CD4-positive, alpha-beta T cell treated with Interleukin-4 for 1 hour (primary cell): Measurements from ENCODE around the gene RTL10.

ENCODE experiments used
- DNase-seq, 2 donors: peaks; one replicate each; pipeline ENCODE4 v3.0.0-alpha.2; 2020 to 2022

RTL10 gene

GRCh38 chr22:19875531-19876313, 21.0 kb upstream of the RTL10 start:
- DNase-seq, result peak in 1 of 2 donors; percentile 7

- DNase-seq, result no peak
These were observed 20.4 kb upstream of the RTL10 start for GRCh38 chr22:19875061-19875530.

DNA sequence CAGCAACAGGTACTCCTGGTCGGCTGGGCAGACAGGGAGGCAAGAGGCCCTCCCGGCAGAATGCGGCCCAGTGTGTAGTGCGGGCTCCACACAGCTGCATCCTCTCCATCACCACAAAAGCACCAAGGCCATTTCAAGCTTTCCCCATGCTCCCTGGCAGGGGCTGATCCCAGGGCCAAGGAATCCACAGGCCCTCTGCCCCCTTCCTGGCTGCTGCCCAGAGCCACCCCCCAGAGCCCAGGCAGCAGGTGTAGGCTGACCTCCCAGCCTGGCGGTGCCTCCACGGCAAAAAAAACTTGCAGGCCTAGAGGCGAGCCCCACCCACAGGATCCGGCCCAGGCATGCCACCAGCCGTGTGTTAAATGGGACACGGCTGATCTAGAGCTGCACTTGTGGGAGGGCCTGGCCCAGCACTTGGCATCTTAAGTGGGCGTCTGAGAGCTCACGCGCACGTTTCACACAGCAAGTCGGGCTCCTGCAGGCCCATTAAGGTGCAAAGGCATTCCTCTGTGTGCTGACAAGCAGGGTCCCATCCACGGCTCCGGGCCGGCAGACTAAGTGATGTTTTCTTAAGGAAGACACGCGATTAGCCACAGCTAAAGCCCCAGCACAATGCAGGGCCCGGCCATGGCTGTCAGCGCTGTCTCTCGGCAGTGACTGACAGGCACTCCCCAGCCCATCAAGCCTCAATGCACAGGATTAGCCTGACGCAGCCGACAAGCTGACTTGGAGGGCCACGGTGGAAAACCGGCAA, 19.8 kb upstream of the RTL10 start:
- DNase-seq, result peak in 1 of 2 donors; percentile 27

DNA sequence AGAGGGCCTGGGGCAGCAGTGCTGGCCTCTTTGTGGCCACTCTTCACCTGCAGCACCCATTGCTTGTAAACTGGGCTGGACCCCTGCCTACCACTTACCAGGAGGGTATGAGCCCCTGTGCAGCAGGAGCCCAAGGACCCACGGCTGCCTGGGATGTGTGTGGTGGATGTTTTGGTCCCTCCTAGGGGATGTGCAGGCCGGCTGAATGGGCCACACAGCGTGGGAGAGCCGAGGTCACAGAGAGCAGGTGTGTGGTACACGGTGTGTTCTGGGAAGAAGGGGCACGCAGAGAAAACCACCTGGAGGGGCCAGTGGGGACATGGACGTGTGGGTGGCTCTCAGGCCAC, 19.3 kb upstream of the RTL10 start:
- no peak for DNase-seq

DNA sequence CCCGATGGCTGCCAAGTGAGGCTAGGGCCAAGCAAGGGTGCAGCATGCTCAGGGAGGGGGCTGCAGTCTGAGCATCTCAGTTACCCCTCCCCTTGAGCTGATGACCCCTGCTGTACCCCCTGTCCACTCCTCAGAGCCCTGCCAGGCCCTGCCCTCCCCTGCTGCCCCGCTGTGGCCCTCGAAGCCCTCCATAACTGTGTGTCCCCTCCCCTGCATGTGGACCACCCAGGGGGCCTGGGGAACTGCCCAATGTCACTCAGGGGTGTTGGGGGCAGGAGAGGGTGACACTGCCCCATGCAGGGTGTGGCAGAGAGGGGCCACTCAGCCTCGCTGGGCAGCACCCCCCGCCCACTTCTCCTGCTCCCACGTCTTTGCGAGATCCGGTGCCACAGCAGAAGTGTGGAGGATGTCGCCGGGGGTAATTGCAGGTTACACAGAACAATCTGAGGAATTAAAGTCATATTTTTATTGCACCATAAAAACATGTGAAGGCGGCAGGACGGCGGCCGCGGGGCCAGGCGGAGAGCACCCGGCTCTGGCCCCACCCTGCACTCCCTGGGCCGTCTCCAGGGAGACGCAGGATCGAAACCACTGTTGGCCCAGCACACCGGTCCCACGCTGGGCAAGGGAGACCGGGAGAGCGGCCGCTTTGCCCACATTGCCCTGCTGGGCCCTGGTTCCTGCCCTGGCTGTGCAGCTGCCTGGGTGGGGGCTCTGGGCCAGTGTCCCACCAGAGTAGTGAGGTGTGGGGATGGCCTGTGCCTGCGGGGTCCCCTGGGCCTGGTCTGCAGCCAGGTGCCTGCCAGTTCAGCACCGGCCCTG, 18.7 kb upstream of the RTL10 start:
- no peak for DNase-seq

DNA sequence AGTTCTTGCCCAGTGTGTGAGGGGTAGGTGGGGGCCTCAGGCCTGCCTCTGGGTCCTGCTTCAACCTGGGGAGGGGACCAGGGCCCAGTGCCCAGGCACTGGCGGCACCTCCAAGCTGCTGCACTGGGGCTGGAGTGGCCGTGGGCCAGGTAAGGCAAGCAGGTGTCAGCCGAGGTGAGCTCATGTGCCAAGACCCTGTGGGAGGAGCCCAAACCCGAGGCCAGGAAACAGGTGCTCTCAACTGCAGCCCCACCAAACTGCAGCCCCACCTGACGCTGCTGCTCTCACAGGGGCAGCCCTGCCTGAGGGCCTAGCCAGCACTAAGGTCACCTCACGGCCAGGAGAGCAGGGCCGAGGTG, 18.1 kb upstream of the RTL10 start:
- peak in 1 of 2 donors; percentile 9 for DNase-seq

- DNase-seq, result peak in 1 of 2 donors; percentile 10
These were observed 17.4 kb upstream of the RTL10 start for GRCh38 chr22:19871845-19872778.

- DNase-seq, result peak in 1 of 2 donors; percentile 6
These were observed 16.6 kb upstream of the RTL10 start for GRCh38 chr22:19871023-19871844.

DNA sequence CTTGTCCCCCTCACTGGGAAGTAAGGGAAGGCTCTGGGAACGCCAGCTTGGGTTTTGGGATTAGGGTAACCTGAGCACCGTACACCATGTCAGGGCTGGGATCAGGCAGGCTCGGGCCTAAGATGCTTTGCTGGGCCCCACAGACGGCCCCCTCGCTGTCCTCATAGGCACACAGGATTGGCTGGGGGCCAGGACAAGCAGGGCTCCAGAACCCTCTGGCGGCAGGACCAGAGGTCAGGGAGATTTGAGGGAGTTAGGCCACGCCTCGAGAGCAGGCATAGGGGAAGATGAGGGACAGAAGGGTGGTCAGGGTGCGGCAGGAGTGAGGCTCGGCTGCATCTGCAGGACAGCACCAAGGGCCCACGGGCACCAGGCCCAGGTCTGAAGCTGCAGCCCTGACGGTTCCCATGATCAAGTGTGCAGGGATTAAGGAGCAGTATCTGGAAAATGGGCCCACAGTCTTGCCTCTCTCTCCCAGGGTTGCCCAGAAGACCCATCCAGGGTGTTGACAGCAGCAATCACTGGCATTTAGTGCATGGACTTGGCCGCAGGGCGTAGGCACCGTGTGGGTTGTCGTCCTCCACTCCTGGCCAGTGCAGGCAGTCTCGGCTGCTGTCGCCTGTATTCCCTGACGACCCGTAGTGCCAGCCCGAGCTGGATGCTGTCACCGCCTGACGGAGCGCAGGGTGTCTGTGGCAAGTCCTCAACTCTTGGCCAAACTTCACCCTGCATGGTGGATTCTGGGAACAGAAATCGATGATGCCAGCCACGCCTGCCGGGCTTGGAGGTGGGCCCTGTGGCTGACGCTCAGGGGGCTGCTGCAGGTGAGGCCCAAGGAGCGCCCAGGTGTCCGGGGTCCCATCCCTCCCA, 15.7 kb upstream of the RTL10 start:
- DNase-seq, result peak in 1 of 2 donors; percentile 10

GRCh38 chr22:19869497-19870152, 15.0 kb upstream of the RTL10 start:
- no peak for DNase-seq

DNA sequence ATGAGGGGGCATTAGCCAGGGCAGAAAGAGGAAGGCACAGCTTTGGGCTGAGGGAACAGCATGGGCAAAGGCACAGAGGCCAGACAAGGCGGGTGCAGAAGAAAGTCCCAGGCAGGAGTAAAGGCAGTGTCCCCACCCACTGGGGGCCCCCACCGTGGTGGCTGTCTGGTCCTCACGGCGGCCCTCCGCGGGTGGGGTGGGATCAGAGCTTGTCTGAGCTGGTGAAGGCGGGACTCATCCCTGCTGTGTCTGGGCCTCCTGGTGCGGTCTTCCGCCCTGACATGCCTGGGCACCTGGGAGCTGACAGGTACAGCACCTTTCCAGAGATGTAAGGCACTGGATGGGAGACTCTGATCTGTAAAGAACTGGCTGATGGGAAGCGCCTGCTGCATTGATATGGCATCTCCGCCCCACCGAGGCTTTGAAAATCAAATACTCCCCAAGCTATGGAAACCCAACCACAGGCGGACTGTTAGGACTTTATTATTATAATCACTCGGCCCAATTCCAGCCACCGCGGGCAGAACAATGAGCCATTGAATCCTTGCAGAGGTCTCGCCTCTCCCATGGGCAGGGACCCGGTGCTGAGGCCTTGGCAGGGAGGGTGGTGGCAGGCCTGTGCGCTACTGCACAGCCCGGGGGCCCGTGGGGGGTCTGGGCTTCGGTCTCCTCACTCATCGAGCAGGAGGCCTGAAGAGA, 14.2 kb upstream of the RTL10 start:
- DNase-seq, result peak in 1 of 2 donors; percentile 5

GRCh38 chr22:19868333-19868732, 13.7 kb upstream of the RTL10 start:
- no peak for DNase-seq

- peak in 1 of 2 donors; percentile 2 for DNase-seq
These were observed 12.9 kb upstream of the RTL10 start for GRCh38 chr22:19867617-19868016.

- no peak for DNase-seq
These were observed 12.0 kb upstream of the RTL10 start for GRCh38 chr22:19866665-19867009.

DNA sequence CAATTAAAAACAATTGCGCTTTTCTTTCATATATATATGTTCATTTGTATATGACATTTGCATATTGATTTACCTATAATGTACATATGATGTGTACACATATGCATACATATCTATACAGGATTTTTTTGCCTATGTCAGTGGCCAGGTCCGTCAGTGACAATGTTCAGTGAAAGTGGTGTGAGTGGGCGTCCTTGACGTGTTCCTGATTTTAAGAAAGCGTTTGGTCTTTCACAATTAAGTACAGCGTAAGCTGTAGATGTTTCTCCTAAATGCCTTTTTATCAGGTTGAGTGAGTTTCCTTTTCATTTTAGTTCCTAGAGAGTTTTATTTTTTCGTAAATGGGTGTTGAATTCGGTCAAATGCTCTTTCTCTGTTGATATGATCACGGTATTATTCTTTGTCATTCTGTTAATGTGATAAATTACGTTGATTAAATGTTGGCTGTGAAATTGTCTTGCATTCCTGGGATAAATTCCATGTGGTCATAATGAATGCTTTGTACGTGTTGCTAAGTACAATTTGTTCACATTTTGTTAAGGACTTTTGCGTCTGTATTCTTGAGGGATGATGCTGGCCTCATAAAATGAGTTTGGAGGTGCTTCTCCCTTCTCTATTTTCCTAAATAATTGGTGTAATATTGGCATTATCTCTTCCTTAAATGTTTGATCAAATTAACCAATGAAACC, 10.6 kb upstream of the RTL10 start:
- DNase-seq, result no peak

GRCh38 chr22:19864538-19865106, 9.9 kb upstream of the RTL10 start:
- DNase-seq, result no peak

DNA sequence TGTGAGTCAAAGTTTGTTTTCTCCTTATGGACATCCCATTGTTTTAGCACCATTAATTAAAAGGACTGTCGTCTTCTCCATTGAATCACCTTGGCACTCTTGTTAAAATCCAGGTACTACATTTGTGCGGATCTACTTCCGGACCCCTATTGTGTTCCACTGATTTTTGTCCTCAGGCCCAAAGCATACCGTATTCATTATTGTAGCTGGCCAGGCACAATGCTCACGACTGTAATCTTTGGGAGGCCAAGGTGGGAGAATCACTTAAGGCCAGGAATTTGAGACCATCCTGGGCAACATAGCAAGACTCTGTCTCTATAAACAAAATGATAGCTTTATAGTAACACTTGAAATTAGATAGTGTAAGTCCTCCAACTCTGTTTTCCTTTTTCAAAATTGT, 8.9 kb upstream of the RTL10 start:
- DNase-seq, result no peak

GRCh38 chr22:19862619-19863246, 8.1 kb upstream of the RTL10 start:
- no peak for DNase-seq
